Keratinocyte (primary cell): ENCODE results near the gene CENPT. TPM values are rescaled to one million over a fixed set of nuclear protein-coding genes. Genes with fewer than 3 reads are reported as not detected.

Experiments used
- DNase-seq: peaks from one replicate; pipeline ENCODE4 v3.0.0-alpha.2; 2011; ENCODE audit warnings: low read depth, missing footprints, low spot score
- FAIRE-seq: peaks from 2 replicates; lab custom pipeline; 2011; peaks lifted over from hg19 to GRCh38; lab: Jason Lieb, UNC
- H2AFZ ChIP-seq: 2 replicates; pipeline ENCODE4 v1.6.0; 2012; ENCODE audit warnings: low read length, control low read depth, inconsistent platforms; ENCODE audit not compliant: control insufficient read depth
- H3K27ac ChIP-seq: 2 replicates; pipeline ENCODE4 v1.5.1; 2011; ENCODE audit warnings: low read length; ENCODE audit not compliant: control insufficient read depth, insufficient read depth
- H3K27me3 ChIP-seq: 3 replicates; pipeline ENCODE4 v1.6.0; 2011; ENCODE audit warnings: low read length; ENCODE audit not compliant: control insufficient read depth, insufficient read depth; ENCODE audit errors: extremely low read depth
- H3K36me3 ChIP-seq, 2 experiments: 2 replicates in 1 of 2; 3 replicates in 1 of 2; pipeline ENCODE4 v1.5.1; 2011; ENCODE audit warnings: low read length in 2 of 2, mild to moderate bottlenecking in 1 of 2; ENCODE audit not compliant: control insufficient read depth in 2 of 2, insufficient read depth in 2 of 2; ENCODE audit errors: extremely low read depth in 1 of 2
- H3K4me1 ChIP-seq: 3 replicates; pipeline ENCODE4 v1.5.1; 2011; ENCODE audit warnings: low read length; ENCODE audit not compliant: control insufficient read depth, insufficient read depth; ENCODE audit errors: extremely low read depth
- H3K4me2 ChIP-seq: 3 replicates; pipeline ENCODE4 v1.6.0; 2011; ENCODE audit warnings: low read depth, low read length; ENCODE audit not compliant: control insufficient read depth, insufficient read depth; ENCODE audit errors: extremely low read depth
- H3K4me3 ChIP-seq, 3 experiments: fragments of 200-600 bp in 1 of 3; sonication (generic) in 1 of 3; 2 replicates in 2 of 3; 3 replicates in 1 of 3; pipeline ENCODE4 v1.5.1; 2011 to 2016; ENCODE audit warnings: low read length in 3 of 3, mild to moderate bottlenecking in 3 of 3, control low read depth in 2 of 3, inconsistent platforms in 1 of 3, low read depth in 1 of 3, mixed read lengths in 1 of 3, mixed run types in 1 of 3, moderate library complexity in 1 of 3; ENCODE audit not compliant: control insufficient read depth in 2 of 3, insufficient read depth in 2 of 3; ENCODE audit errors: extremely low read depth in 1 of 3
- H3K79me2 ChIP-seq: 2 replicates; pipeline ENCODE4 v1.6.0; 2012; ENCODE audit warnings: low read length; ENCODE audit not compliant: control insufficient read depth, insufficient read depth
- H3K9ac ChIP-seq: 3 replicates; pipeline ENCODE4 v1.6.0; 2011; ENCODE audit warnings: low read length; ENCODE audit not compliant: control insufficient read depth, insufficient read depth; ENCODE audit errors: extremely low read depth
- H3K9me1 ChIP-seq: 3 replicates; pipeline ENCODE4 v1.6.0; 2011; ENCODE audit warnings: low read length; ENCODE audit not compliant: control insufficient read depth, insufficient read depth; ENCODE audit errors: extremely low read depth
- H3K9me3 ChIP-seq: 2 replicates; pipeline ENCODE4 v1.5.1; 2012; ENCODE audit warnings: low read depth, low read length; ENCODE audit not compliant: control insufficient read depth
- H4K20me1 ChIP-seq: 3 replicates; pipeline ENCODE4 v1.6.0; 2011; ENCODE audit warnings: low read length; ENCODE audit not compliant: control insufficient read depth, insufficient read depth; ENCODE audit errors: extremely low read depth
- EZH2 ChIP-seq: IDR thresholded peaks from one replicate; pipeline ENCODE4 v1.6.1; 2012; ENCODE audit warnings: inconsistent platforms, mild to moderate bottlenecking, low read length, moderate library complexity
- dilution Hi-C: fragments of 300-500 bp; cut with MboI; formaldehyde crosslinking; loops from one replicate; pipeline ENCODE4 v1.7.0; 2020; ENCODE audit warnings: low sequenced_read_pairs; ENCODE audit not compliant: extremely low pct_ligation_motif_present
- polyA plus RNA-seq, 5 experiments: library from polyadenylated mRNA; depleted of rRNA in 3 of 5; stranded (reverse) in 3 of 5; stranded (forward) in 1 of 5; unstranded in 1 of 5; fragments of >200 nt; gene quantifications; 1 replicate in 1 of 5; 2 replicates in 3 of 5; 3 replicates in 1 of 5; pipeline versions ENCODE4 v1.2.1 to v1.2.3, GENCODE V29; 2011 to 2012; ENCODE audit warnings: missing spikeins in 2 of 5, low read depth in 1 of 5, low replicate concordance in 1 of 5
- TF ChIP-seq, protein P1 (sequence below), 3 experiments: IDR thresholded peaks in 1 of 3; conservative IDR thresholded peaks in 1 of 3; optimal IDR thresholded peaks in 1 of 3; 2 replicates in 2 of 3; 3 replicates in 1 of 3; pipeline versions ENCODE3 to v1.5.1; 2011; ENCODE audit warnings: low read length in 3 of 3, mild to moderate bottlenecking in 3 of 3, moderate library complexity in 2 of 3, control low read depth in 1 of 3, inconsistent platforms in 1 of 3; ENCODE audit not compliant: insufficient read depth in 2 of 3; ENCODE audit errors: extremely low read depth in 1 of 3

CENPT gene
- polyA plus RNA-seq, 1 donor (not counting 4 experiments of a cell fraction or from before 2014, with no cell fraction given): 30.1 TPM

DNA sequence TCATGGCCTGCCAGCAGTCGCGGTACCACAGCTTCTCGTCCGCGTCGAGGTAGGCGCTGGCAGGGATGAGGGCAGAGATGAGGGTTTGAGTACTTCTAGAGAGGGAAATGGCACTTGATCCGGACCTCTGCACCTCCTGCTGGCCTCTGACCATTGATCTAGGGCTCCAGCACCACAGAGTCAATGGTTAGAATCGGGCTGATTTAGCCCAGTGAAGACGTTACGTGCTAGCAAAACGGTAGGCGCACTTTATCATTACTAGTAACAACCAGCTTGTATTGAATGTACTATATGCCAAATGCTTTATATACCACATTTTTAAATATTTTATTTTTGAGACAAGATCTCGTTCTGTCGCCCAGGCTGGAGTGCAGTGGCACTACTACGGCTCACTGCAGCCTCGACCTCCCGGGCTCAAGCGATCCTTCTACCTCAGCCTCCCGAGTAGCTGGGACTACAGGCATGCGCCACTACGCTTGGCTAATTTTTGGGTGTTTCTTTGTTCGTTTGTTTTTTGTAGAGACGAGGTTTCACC, 40.3 kb downstream of the CENPT start:
- Histone ChIP-seq H3K79me2 (peaks cover 19% of the 10 kb centered on the region), H3K9me3 (no peaks in the 10 kb centered on the region), H3K27ac (peak overlapping the region; percentile 68), H3K4me2 (peak overlapping the region; percentile 70), H3K4me3 (peak overlapping the region; percentile 62 to 96 (median 81)), H3K4me1 (peaks cover 10% of the 10 kb centered on the region), H2AFZ (peak overlapping the region; percentile 97), H3K36me3 (peaks cover 0 to 4% of the 10 kb centered on the region in 2 experiments), H3K9me1 (peaks cover 2% of the 10 kb centered on the region), H4K20me1 (no peaks in the 10 kb centered on the region), H3K27me3 (no peaks in the 10 kb centered on the region), H3K9ac (peak overlapping the region; percentile 79)
- no peak for FAIRE-seq
- TF ChIP-seq EZH2: no peak
- TF ChIP-seq, protein P1, sequence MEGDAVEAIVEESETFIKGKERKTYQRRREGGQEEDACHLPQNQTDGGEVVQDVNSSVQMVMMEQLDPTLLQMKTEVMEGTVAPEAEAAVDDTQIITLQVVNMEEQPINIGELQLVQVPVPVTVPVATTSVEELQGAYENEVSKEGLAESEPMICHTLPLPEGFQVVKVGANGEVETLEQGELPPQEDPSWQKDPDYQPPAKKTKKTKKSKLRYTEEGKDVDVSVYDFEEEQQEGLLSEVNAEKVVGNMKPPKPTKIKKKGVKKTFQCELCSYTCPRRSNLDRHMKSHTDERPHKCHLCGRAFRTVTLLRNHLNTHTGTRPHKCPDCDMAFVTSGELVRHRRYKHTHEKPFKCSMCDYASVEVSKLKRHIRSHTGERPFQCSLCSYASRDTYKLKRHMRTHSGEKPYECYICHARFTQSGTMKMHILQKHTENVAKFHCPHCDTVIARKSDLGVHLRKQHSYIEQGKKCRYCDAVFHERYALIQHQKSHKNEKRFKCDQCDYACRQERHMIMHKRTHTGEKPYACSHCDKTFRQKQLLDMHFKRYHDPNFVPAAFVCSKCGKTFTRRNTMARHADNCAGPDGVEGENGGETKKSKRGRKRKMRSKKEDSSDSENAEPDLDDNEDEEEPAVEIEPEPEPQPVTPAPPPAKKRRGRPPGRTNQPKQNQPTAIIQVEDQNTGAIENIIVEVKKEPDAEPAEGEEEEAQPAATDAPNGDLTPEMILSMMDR (optimal IDR thresholded peaks at IDR 0.05 in 1 of 3, IDR thresholded peaks at IDR 0.05 in 1 of 3, conservative IDR thresholded peaks at IDR 0.05 in 1 of 3; ENCODE audit: extremely low read depth in 1 of 3, insufficient read depth in 2 of 3, low read length in 3 of 3): no peak
- DNase-seq: no peak
- dilution Hi-C loops: no loop called here

DNA sequence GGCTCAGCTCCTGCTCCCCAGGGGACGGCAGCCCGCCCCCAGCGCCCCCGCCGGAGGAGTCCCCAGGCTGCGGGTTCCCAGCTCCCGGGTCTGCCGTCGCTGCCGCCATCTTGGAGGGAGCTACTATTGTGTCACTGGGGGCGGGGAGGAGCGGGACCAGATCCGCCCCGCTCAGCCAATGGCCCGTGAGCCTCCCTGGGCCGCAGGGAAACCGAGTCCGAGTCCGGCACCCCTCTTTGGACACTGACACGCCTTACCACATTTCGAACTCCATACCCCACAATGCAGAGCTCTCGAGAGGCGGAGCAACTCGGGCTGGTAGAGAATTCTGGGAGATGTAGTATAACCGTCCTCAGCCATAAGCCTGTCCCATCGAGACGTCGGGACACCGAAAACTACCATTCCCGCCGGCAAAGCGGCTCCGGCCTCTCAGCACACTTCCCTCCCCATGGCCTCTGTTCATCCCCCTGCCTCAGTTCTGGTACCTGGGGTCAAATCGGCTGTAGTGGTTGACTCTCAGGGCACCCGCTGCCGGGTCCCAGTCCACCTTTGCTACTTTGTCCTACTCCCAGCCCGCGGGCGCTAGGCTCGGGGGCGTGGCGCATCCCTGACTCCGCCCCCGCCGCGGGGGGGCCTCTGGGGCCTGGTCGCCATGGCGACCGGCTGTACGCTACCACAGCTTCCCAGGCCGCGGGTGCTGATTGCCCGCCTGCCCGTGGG, 40.9 kb downstream of the CENPT start, which contains the start of the genes RANBP10 and TSNAXIP1:
RANBP10 (minus strand) TSS at position 133 of the 720 bp plus-strand sequence; CDS start at position 109, 24 bp downstream.
TSNAXIP1 (plus strand) TSS at position 462 of the 720 bp plus-strand sequence. CDS start 261 bp downstream, outside the sequence.
- Histone ChIP-seq H2AFZ (peak within 1 kb of the TSS; percentile 97), H3K79me2 (peaks cover 21% of the 10 kb centered on the region), H3K4me1 (peaks cover 10% of the 10 kb centered on the region), H4K20me1 (no peaks in the 10 kb centered on the region), H3K4me3 (peak within 1 kb of the TSS; percentile 62 to 96 (median 94)), H3K9ac (peak within 1 kb of the TSS; percentile 92), H3K27me3 (no peaks in the 10 kb centered on the region), H3K9me3 (no peaks in the 10 kb centered on the region), H3K36me3 (peaks cover 0 to 4% of the 10 kb centered on the region in 2 experiments), H3K9me1 (peaks cover 2% of the 10 kb centered on the region), H3K27ac (peak within 1 kb of the TSS; percentile 80), H3K4me2 (peak within 1 kb of the TSS; percentile 99)
- dilution Hi-C loops: no loop called here
- FAIRE-seq: peak; percentile 84
- DNase-seq: peak; percentile 97
- TF ChIP-seq EZH2: no peak
- TF ChIP-seq, protein P1 (optimal IDR thresholded peaks at IDR 0.05 in 1 of 3, IDR thresholded peaks at IDR 0.05 in 1 of 3, conservative IDR thresholded peaks at IDR 0.05 in 1 of 3; ENCODE audit: extremely low read depth in 1 of 3, insufficient read depth in 2 of 3, low read length in 3 of 3): no peak
